Measurements from ENCODE around the gene FOXQ1. TPM values are rescaled to one million over a fixed set of nuclear protein-coding genes. Genes with fewer than 3 reads are reported as not detected.

FOXQ1 gene, protein sequence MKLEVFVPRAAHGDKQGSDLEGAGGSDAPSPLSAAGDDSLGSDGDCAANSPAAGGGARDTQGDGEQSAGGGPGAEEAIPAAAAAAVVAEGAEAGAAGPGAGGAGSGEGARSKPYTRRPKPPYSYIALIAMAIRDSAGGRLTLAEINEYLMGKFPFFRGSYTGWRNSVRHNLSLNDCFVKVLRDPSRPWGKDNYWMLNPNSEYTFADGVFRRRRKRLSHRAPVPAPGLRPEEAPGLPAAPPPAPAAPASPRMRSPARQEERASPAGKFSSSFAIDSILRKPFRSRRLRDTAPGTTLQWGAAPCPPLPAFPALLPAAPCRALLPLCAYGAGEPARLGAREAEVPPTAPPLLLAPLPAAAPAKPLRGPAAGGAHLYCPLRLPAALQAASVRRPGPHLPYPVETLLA
- not detected for polyA plus RNA-seq (2012; ENCODE audit: low read depth, missing spikeins)

DNA sequence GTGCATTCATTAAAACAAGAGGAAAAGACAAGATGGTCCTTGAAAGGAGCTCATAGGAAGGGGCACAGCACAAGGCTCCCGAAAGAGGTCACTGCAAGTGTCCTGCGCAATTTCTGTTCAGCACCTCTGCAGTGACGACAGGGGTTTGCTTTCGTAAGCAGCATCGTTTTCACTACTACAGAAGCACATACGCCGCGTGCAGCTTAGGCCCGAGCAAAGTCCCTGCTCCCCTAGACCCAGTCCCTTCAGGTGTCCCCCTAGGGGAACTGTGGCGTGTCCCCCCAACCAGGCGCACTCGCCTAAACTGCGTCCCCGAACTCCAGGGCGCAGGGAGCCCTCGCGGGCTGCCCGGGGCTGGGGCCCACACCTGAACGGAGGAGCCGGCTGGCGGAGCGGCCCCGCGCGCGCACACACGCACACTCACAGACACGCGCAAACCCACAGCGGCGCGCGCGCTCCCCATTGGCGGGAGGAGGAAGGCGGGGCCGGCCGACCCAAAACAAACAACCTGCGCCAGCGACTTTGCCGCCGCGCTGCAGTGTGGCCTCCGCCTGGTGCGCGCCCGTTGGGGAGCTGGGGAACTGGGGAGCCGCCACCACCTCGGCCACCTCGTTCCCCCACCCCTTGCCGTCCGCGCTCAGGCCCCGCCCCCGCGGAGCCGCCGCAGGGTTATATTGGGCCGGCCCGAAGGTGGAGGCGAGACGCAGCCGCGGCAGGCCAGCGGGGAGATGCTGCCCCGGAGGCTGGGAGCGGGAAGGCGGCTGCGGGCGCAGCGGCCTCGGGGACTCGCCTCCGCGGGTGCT, at the start of gene FOXQ1:
FOXQ1 (plus strand) TSS at position 699 of the 803 bp plus-strand sequence. CDS start 607 bp downstream, outside the sequence.
- no peak for TF ChIP-seq SPI1 (IDR thresholded peaks at IDR 0.05; ENCODE audit: low read depth, low read length)
- TF ChIP-seq POU2F2 (IDR thresholded peaks at IDR 0.05; ENCODE audit: low read depth, low read length): no peak
- TF ChIP-seq POLR2AphosphoS5 (IDR thresholded peaks at IDR 0.05; ENCODE audit: low read depth, low read length): no peak
- no peak for TF ChIP-seq PAX5 (IDR thresholded peaks at IDR 0.05; ENCODE audit: insufficient read depth, low read length, severe bottlenecking)
- TF ChIP-seq POLR2A (IDR thresholded peaks at IDR 0.05; ENCODE audit: low read depth, low read length): no peak
- TF ChIP-seq TAF1 (IDR thresholded peaks at IDR 0.05; ENCODE audit: low read depth, low read length): no peak
- peak; percentile 35 for DNase-seq (ENCODE audit: insufficient read length, low spot score)
- FAIRE-seq: no peak

DNA sequence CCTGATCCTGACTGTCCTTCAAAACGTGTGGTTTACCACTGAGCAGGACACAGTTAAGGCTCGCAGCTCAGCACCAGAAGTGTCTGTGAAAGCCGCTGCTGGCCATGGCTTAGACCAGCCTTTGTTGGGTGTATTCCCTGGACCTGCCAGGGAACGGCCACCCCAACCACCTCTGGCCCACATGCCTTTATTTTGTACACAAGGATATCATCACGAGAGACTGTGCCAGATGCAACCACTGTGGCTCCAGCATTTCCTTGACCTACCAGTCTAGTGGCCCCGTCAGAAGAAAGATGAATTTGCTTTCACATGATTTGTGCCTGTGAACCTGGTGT, 49.2 kb upstream of the FOXQ1 start:
- DNase-seq (ENCODE audit: insufficient read length, low spot score): no peak
- TF ChIP-seq POU2F2 (IDR thresholded peaks at IDR 0.05; ENCODE audit: low read depth, low read length): no peak
- no peak for FAIRE-seq

DNA sequence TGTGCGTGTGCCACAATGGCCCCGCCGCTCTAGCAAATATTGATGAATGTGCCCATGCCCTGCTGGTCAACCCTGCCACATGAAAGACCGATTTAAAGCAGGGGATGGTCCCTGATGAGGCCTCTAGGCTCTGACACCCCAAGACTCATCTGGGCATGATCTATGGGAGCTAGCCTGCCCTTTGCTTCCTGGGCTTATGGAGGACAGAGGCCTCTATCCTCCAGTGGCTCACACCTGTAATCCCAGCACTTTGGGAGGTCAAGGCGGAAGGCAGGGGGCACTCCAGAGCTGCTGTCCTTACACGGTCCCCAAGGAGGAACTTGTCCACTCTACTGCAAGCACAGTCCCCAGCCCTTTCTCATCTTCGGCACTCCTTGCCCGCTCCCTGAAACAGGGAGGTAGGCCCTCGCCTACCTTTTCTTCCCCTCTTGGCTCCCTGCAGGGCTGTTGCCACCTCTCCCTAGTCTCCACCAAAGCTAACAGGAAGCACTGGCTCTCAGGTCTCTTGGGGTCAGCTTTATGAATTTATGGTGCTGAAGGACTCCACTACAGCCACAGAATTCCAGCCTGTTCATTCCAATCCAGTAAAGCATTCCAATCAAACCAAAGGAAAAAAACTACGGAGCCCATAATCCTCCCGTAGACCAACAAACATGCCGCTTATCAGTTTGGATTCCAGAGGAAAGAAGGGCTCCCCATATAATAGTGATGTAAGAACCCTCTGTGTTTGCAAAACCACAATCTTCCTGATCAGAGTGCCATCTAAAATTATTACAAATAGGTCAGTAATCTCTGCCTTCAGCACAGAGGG, 48.7 kb upstream of the FOXQ1 start:
- FAIRE-seq (no peak), DNase-seq (ENCODE audit: insufficient read length, low spot score) (no peak)
- no peak for TF ChIP-seq POLR2AphosphoS5 (IDR thresholded peaks at IDR 0.05; ENCODE audit: low read depth, low read length)

DNA sequence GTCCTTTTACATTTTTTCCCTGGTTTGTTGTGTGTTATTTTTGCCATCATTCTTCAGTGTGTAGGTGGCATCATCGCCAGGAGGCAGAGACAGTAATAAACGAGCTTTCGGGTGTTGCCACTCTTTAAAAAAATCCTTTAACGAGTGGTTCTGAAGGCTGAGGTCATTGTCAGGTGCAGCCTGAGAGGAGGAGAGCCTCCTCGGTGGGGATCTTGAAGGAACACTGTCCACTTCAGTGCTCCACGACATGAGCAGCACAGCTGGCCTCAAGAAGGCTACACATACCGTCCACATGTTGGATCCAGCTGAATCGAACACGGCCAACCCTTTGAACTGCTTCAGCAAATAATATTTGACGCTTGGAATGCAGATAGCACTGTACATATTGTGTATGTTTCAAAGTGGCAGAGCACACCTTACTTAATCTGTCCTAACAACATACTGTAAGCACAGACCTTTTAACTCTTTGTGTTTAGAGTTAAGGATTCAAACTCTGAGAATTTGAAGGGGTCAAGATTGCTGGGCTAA, 48.0 kb upstream of the FOXQ1 start:
- DNase-seq (ENCODE audit: insufficient read length, low spot score) (no peak), FAIRE-seq (no peak)
- TF ChIP-seq POLR2AphosphoS5 (IDR thresholded peaks at IDR 0.05; ENCODE audit: low read depth, low read length) (no peak), POLR2A (IDR thresholded peaks at IDR 0.05; ENCODE audit: low read depth, low read length) (no peak), POU2F2 (IDR thresholded peaks at IDR 0.05; ENCODE audit: low read depth, low read length) (no peak), PAX5 (IDR thresholded peaks at IDR 0.05; ENCODE audit: insufficient read depth, low read length, severe bottlenecking) (no peak), TAF1 (IDR thresholded peaks at IDR 0.05; ENCODE audit: low read depth, low read length) (no peak), SPI1 (IDR thresholded peaks at IDR 0.05; ENCODE audit: low read depth, low read length) (no peak)

DNA sequence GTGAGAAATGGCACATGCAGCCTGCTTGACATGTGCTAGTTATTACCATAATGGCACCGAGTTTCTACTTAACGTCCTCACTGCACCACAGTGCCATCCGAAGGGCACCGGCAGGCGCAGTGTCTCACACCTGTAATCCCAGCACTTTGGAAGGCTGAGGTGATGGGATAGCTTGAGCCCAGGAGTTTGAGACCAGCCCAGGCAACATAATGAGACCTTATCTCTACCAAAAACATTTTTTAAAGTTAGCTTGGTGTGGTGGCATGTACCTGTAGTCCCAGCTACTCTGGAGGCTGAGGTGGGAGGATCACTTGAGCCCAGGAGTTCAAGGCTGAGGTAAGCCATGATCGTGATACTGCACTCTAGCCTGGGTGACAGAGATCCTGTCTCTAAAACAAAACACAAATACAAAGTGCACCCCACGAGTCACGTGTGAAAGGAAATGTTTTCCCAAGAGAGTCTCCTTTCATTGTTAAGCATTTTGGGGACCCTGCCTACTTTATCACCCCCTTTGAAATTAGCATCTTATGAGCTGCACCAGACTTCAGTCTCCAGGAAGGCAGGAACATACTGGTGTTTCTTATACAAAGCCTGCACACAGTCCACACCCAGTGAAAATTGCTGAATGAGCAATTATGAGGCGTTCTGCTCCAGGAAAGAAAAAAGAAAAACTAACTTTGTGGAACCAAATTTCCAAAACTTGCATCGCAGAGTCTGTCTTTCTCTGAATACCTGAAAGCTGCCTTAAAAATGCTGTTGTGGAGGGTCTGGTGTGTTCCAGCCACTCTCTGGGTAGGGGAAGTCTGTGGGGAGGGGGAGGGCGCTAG, 47.1 kb upstream of the FOXQ1 start:
- FAIRE-seq: no peak
- no peak for TF ChIP-seq POLR2A (IDR thresholded peaks at IDR 0.05; ENCODE audit: low read depth, low read length)
- TF ChIP-seq POU2F2 (IDR thresholded peaks at IDR 0.05; ENCODE audit: low read depth, low read length): no peak
- no peak for TF ChIP-seq PAX5 (IDR thresholded peaks at IDR 0.05; ENCODE audit: insufficient read depth, low read length, severe bottlenecking)
- TF ChIP-seq POLR2AphosphoS5 (IDR thresholded peaks at IDR 0.05; ENCODE audit: low read depth, low read length): no peak
- TF ChIP-seq TAF1 (IDR thresholded peaks at IDR 0.05; ENCODE audit: low read depth, low read length): no peak
- TF ChIP-seq SPI1 (IDR thresholded peaks at IDR 0.05; ENCODE audit: low read depth, low read length): no peak
- no peak for DNase-seq (ENCODE audit: insufficient read length, low spot score)

DNA sequence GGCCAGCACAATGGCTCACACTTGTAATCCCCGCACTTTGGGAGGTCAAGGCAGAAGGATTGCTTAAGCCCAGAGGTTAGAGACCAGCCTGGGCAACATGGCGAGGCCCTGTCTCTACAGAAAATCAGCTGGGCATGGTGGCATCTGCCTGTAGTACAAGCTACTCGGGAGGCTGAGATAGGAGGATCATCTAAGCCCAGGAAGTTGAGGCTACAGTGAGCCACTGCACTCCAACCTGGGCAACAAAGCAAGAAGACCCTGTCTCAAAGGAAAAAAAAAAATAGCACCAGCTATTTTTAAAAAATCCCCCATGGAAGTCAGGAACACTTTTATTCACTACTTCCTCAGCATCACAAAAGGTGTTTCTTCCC, 45.2 kb upstream of the FOXQ1 start:
- FAIRE-seq (no peak), DNase-seq (ENCODE audit: insufficient read length, low spot score) (no peak)

DNA sequence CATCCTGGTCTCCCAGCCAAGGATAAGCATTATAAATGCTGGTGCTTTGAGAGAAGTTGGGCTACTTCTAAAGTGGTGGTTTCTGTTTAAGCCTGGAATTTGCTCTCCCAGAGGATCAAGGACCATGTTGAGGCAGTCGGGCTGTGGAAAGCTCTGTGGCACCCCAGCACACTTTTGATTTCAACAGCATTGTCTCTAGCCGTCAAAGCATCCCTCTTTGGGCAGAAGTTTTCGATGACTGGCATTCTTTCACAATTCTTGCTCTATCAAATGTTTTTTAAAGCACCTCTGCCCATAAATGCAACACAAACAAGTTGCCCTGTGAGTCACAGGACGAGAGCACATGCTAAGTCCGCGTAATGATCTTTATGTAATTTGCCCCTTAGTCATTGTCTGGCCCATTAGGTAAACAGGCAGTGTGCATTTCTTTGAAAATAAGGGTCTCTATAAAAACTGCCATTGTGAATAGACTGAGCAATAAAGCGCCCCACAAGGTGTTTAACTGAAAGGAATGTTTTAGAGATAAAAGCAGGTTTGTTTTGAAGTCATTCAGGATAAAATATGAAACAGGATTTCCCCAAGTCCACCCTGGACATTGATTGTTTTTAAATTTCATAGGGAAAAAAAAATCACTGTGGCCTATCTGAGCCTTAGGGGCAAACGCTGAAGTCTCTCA, 44.7 kb upstream of the FOXQ1 start:
- FAIRE-seq (no peak), DNase-seq (ENCODE audit: insufficient read length, low spot score) (no peak)
- TF ChIP-seq PAX5 (IDR thresholded peaks at IDR 0.05; ENCODE audit: insufficient read depth, low read length, severe bottlenecking): no peak
- no peak for TF ChIP-seq SPI1 (IDR thresholded peaks at IDR 0.05; ENCODE audit: low read depth, low read length)
- TF ChIP-seq POLR2A (IDR thresholded peaks at IDR 0.05; ENCODE audit: low read depth, low read length): no peak
- no peak for TF ChIP-seq POU2F2 (IDR thresholded peaks at IDR 0.05; ENCODE audit: low read depth, low read length)
- no peak for TF ChIP-seq TAF1 (IDR thresholded peaks at IDR 0.05; ENCODE audit: low read depth, low read length)
- no peak for TF ChIP-seq POLR2AphosphoS5 (IDR thresholded peaks at IDR 0.05; ENCODE audit: low read depth, low read length)

More for the DNA sequence above, 45.2 kb upstream of the FOXQ1 start:
- TF ChIP-seq POU2F2 (IDR thresholded peaks at IDR 0.05; ENCODE audit: low read depth, low read length): no peak
- no peak for TF ChIP-seq SPI1 (IDR thresholded peaks at IDR 0.05; ENCODE audit: low read depth, low read length)
- TF ChIP-seq PAX5 (IDR thresholded peaks at IDR 0.05; ENCODE audit: insufficient read depth, low read length, severe bottlenecking): no peak
- TF ChIP-seq POLR2AphosphoS5 (IDR thresholded peaks at IDR 0.05; ENCODE audit: low read depth, low read length): no peak
- no peak for TF ChIP-seq POLR2A (IDR thresholded peaks at IDR 0.05; ENCODE audit: low read depth, low read length)
- TF ChIP-seq TAF1 (IDR thresholded peaks at IDR 0.05; ENCODE audit: low read depth, low read length): no peak
